ENCODE results near the gene DHRS4.

GRCh38 chr14:23938823-23939222, 14.7 kb upstream of the DHRS4 start:
- TF ChIP-seq CTCF (IDR thresholded peaks at IDR 0.05) (no peak), POLR2A (IDR thresholded peaks at IDR 0.05) (no peak)

All from lower leg skin (tissue), 3 donors.